HUDEP-2 (cell line): ENCODE data around the gene NOS3.
"Not testable (repeated sequence)": the region's sequence is repeated elsewhere in the genome, so short reads cannot be mapped to it uniquely, and the experiment has no call there.

Source experiments
- DNase-seq, 76 experiments: peaks; one replicate each; lab custom pipeline; 2025; ENCODE audit not compliant: unreplicated experiment in 76 of 76; lab: John Stamatoyannopoulos, UW

The NOS3 gene

DNA sequence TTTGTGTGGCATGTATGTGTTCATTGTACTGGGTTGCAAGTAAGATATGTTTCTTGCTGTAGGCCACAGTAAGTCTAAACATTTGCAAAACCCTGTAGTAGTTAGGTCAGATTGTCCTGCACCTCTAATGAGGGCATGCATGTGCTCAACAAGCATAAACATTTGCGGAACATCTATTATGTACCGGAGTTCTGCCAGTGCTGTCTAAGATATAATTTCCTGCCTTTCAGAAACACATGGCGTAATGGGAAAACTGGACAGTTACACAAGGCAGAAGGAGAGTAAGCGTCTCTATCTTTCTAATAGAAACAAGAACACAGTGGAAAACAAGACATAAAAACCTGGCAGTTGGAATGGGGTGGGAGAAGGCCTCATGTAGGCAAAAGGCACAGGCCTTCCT lies 40.2 kb downstream of the NOS3 start:
- DNase-seq, result no peak

DNA sequence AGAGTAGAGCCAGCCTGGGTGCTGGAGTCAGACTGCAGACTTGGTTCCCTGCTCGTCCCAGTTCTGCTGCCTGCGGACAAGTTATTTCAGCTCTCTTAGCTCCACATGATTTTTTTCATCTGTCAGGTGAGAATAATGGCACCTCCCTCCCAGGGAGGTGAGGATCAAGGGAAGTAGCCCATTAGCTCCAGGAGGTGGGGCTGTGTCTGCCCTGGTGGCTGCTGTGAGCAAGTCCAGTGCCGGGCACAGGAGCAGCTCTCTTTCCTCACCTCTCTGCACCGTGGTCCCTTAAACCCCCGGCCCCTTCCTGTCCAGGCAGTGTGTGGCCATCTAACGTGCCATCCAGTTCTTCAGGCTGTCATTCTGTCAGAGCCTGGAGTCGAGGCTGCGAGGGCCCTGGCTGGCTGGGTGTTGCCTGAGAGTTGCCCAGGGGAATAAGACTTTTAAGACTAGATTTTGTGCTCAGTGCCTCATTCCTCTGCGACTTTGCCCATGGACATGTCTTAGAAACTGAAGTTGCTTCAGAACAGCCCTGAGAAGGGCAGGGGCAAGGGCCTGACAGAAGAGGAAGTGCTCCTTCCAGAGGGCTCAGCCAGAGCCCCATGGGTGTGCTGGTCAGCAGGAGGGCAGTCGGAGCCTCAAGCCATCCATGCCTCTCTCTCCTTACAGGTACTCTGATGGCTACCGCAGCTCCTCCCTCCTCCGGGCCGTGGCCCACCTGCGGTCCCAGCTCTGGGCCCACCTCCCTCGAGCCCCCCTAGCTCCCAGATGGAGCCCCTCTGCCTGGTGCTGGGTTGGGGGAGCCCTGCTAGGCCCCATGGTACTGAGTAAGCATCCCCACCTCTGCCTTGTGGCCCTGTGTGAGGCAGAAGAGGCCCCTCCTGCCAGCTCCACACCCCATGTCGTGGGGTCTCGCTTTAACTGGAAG lies 42.4 kb downstream of the NOS3 start:
- no peak for DNase-seq

DNA sequence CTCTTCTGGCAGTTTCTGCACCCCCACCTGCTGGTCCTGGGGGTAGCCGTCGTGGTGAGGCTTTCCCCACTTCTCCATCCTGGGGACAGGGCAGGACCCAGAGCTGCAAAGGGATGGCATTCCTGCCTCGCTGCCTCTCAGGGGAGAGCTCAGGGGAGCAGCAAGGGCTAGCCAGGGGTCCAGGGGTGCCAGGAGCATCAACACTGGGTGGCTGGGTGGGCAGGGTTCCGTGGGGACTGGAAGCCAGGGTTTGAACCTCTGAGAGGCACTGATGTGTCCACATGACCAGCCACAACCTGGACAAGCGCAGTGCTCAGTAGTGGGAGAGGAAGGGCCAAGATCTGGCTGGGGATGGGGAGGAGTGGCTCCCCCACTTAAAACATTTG lies 43.0 kb downstream of the NOS3 start:
- DNase-seq, result no peak

DNA sequence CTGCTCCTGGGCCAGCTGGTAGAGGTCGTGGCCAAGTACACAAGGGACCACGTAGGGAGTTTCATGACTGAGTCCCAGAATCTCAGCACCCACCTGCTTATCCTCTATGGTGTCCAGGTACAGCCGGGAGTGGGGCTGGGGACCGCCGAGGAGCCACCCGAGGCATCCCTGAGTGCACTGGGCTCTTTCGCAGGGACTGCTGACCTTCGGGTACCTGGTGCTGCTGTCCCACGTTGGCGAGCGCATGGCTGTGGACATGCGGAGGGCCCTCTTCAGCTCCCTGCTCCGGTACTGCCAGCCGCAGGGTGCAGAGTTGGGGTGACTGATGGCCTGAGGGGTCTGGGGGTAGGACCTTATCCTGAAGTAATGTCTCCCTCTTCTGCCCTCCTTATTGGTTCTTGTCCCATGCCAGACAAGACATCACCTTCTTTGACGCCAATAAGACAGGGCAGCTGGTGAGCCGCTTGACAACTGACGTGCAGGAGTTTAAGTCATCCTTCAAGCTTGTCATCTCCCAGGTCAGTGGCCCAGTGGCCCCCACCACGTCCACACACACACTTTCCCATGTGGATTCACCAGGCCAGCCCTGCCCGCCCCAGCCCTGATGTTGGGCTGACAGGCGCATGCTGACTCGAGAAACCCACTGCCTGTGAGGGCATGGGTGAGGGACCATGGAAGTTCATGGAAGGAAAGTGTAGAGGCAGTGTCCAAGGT lies 43.7 kb downstream of the NOS3 start:
- no peak for DNase-seq

DNA sequence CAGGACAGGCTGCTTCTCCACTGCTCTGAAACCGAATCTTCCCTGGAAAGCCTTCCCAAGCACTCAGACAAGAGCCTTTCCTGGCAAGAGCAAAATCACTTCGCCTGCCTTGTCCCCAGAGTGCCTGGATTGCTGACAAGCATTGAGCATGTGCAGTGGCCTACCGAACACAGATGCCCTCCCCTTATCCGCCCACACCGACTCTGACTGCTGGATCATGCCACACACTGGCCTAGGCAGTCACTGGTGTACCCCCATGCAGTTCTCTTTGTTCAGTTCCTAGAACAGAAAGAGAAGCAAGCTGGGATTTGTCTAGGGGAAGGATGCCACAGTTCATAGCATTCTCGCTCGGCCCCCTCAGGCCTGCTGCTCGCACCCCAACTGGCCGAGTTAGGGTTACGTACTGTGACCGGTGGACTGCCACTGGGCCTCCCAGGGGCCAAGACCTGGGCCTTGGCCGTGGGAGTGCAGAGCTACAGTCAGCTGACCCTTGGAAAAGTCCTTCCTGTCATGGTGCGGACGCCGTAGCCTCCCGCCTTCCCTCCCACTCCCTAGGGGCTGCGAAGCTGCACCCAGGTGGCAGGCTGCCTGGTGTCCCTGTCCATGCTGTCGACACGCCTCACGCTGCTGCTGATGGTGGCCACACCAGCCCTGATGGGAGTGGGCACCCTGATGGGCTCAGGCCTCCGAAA lies 44.4 kb downstream of the NOS3 start:
- no peak for DNase-seq

DNA sequence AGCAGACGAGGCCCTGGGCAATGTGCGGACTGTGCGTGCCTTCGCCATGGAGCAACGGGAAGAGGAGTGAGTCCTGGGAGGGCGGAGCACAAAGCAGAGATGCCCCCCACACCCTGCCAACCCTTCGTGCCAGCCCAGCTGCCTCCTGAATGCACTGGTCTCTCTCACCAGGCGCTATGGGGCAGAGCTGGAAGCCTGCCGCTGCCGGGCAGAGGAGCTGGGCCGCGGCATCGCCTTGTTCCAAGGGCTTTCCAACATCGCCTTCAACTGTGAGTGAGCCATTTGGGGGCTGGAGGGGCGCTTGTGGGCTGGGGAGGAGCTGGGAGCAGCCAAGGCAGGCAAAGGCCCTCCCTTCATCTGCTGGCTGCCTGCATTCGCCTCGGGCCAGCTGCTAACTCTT lies 45.1 kb downstream of the NOS3 start:
- no peak for DNase-seq

DNA sequence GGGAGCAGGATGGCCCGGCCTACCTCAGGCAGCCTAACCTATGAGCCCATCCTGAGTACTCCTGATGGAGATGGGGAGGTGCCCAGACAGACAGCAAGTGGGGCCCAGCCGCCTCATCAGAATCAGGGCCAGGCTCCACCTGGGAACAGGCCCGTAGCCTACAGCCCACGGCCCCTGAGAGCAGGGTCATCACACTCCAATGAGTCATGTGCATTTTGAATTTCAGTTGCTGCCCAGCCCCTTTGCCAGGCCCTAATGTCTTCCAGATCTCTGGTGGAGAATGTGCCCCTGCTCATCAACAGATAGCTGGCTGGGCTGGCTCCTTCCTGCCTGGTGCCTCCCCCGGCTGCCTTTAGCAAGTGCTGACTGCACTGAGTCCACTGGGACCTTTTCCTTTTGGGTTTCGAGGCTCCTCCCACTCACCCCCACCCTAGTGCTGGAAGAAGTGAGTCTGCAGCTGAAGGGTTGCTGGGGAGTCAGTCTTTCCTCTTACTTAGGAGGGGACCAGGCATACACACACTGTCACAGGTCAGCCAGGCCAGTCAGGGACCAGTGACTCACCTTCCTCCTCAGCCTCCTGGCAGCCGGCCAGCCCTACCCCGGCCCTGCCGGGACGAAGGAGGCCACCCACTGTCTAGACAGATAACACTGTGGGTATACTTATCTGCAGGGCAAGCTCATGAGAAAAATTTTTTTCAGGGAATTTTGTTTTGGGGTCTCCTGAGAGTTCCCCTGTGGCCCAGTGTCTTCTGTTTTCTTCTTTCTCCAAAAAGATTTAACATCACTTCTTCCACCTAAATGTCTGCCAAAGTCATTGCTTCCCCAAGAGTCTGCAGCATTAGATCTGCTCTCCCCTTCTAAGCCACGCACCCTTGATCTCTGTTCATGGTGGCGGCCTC lies 48.4 kb downstream of the NOS3 start:
- DNase-seq, result peak in 75 of 76 experiments; percentile 64 to 99 (median 95)

DNA sequence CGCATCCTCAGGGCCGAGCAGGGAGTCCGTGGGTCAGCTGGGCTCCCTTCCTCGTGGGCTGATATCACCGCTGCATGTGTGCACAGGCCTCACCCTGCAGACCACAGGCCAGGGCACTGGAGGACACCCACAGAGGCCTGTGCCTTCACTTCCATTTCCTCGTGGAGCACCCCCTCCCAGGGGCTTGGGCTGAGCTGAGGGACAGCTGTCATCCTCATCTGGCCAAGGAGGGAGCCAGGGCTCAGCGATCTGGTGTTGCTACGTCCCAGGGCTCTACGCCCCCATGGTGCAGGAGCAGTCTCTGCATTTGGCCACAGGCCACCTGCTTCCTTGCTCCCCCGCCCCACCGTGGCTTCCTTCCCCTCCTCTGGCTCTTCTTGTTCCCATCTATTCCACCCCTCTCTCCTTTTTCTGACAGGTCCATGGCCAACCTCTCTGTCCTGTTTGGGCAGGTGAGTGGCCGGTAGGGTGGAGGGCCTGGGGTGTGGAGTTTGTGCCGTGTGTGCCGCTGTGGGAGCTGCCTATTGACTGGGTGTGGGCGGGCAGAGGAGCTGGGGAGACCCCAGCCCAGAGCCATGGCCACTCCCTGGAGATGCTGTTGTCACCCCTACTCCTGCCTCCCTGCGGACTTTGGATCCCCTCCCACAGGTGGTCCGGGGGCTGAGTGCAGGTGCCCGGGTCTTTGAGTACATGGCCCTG lies 49.2 kb downstream of the NOS3 start:
- DNase-seq, result peak in 13 of 76 experiments; percentile 25 to 69 (median 46)

DNA sequence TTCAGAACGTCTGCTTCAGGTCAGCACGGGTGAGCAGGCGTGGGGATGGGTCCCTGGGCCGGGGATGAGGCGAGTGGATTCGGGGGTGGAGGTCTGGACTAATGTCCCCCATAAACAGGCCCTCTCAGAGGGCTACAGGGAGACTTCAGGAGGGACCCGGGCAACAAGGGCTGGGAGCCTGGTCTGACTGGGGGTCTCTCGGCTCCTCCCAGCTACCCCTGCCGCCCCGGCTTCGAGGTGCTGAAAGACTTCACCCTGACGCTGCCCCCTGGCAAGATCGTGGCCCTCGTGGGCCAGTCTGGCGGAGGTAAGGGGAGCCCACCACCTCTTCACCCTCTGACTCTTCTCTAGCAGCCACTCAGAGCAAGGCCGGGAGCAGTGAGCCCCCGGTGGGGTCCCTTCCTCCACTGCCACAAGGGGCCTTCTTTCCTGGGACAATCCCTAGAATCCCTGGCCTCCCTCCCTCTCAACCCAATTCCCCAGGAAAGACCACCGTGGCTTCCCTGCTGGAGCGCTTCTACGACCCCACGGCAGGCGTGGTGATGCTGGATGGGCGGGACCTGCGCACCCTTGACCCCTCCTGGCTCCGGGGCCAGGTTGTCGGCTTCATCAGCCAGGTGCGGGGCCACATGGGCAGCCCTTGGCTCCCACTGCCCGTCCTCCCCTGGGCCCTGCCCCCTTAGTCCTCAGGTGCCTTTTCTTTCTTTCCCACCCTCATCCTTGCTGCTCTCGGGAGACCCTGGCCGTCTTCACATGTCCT lies 50.0 kb downstream of the NOS3 start:
- DNase-seq, result no peak

DNA sequence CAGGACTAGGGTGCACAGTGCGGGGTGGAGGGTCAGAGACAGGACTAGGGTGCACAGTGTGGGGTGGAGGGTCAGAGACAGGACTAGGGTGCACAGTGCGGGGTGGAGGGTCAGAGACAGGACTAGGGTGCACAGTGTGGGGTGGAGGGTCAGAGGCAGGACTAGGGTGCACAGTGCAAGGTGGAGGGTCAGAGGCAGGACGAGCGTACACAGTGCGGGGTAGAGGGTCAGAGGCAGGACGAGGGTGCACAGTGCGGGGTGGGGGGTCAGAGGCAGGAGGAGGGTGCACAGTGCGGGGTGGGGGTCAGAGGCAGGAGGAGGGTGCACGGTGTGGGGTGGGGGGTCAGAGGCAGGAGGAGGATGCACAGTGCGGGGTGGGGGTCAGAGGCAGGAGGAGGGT lies 52.6 kb downstream of the NOS3 start:
- not testable (repeated sequence) for DNase-seq

DNA sequence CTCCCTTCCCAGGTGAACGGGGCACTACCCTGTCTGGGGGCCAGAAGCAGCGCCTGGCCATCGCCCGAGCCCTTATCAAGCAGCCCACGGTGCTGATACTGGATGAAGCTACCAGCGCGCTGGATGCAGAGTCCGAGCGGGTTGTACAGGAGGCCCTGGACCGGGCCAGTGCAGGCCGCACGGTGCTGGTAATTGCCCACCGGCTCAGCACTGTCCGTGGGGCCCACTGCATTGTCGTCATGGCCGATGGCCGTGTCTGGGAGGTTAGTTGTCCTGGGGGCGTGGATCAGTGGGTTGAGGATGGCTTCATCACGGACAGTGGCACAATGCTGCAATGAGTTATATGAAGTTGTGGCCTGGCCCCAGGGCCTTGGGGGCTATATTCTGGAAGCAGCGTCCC lies 53.1 kb downstream of the NOS3 start:
- DNase-seq, result no peak

DNA sequence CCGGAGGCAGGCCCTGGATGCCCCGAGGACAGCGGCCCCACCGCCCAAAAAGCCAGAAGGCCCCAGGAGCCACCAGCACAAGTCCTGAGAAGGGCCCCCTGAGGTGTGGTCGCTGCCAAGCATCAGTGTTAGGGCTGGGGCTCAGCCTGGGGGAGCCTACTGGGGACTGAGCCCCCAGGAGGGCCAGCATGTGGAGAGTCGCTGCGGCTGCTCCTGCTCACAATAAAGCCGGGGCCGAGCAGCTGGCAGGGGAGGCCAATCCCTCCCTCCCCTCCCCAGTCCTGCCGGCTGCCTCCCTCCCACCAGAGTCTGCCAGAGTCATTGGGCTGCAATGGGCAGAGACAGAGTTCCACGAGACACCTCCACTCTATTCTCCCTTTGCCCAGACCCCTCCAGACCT lies 54.4 kb downstream of the NOS3 start:
- no peak for DNase-seq

DNA sequence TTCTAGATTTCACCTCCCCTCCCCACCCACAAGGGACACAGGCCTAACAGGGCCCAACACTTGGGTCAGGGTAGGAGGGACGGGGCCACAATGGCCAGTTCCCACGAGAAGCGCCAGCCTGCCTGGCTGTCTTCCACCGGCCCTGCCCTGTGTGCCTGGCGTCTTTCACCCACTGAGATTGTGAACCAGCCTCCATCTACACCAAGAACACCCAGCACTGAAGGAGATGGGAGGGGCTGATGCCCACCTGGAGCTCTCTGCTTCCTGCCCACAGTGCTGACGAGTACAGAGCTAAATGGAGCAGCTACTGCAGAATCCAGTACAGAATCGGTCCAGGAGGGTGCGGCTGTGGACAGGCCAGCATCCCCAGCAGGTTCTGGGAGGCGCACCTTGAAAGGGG lies 55.1 kb downstream of the NOS3 start:
- no peak for DNase-seq

DNA sequence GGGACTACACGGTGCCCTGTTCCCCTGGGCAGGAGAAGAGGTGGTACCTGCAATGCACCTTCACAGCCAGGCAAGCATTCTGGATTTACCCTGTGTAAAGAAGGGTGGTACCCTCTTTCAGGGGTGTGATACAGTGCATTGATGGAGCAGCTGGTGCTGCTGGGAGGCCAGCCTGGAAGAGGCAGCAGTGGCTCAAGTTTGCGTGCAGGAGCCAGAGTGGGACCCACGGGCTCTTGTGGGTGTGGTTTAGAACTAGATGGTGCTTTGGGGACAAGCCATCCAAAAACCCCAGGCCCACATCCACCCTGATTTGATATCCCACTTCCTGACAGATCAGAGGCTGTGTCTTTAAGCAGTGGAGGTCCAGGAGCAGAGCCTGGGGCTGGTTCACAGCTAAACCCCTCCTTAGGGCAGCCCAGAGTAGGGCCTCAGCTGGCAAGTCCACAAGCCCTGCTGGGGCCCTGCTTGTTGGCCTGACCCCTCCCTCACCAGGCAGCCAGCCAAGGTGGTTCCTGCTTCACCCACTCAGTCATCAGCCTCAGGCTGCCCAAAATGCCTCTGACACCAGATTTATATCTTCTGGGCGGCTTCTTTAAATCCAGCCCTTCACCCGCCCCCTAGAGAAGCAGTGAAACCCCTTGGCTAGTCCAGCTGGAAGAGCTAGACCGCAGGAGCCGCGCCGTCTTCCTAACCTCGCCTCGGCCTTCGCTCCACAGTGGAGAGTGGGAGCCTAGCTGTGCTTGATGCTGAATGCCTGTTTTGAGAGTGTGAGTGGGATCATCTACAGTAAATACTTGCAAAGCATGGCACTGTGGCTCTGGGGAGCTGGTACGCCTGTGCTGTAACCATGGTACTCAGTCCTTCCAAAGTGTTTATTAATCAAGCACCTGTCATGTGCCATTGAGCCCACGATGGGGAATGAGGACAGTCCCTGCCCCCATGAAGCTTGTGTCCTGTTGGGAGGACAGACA lies 56.1 kb downstream of the NOS3 start:
- peak in 72 of 76 experiments; percentile 12 to 91 (median 68) for DNase-seq

DNA sequence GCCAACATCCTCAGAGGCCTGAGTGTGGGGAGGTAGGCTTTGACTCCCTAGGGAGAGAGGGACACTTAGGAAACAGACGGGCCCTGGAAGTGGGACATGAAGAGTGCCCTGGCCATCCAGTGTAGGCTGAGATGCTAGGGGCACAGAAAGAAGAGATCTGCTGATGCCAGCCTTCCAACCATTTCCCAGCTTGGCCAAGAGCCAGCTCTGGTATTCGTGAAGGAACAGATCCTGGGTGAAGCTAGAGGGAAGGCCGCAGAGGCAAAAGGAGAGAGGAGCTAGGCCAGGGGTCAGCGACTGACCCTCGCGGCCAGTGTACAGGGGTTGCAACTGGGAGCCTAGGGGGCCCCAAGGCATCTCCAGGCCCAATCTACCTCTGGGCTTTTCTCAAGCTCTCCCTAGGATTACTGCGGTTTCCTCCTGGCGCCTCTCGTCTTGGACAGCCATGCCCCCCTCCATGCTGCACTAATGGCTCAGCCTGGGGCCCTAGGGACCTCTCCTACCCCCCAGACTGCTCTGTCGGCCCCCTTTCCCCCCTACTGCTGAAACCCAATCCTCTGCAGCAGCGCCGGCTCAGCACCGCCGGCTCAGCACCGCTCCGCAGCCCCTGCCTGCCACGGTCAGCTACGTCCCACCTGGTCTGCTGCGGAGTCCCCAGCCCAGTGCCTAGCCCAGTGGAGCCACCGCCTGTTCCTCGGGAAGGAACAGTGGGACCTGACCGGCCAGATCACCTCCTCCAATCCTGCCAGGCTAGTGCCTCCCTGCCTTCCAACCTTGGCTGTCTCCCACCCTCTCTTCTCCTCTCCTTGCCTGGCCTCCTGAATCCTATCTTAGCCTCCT lies 57.4 kb downstream of the NOS3 start, which contains the start of gene ASIC3:
TSS of gene ASIC3 (plus strand) at position 556 of the 840 bp plus-strand sequence. CDS start 355 bp downstream, outside the sequence.
- no peak for DNase-seq

DNA sequence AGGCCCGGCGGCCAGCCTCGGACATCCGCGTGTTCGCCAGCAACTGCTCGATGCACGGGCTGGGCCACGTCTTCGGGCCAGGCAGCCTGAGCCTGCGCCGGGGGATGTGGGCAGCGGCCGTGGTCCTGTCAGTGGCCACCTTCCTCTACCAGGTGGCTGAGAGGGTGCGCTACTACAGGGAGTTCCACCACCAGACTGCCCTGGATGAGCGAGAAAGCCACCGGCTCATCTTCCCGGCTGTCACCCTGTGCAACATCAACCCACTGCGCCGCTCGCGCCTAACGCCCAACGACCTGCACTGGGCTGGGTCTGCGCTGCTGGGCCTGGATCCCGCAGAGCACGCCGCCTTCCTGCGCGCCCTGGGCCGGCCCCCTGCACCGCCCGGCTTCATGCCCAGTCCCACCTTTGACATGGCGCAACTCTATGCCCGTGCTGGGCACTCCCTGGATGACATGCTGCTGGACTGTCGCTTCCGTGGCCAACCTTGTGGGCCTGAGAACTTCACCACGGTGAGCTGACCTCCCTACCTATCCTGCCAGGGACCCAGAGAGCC lies 58.2 kb downstream of the NOS3 start:
- DNase-seq, result no peak

DNA sequence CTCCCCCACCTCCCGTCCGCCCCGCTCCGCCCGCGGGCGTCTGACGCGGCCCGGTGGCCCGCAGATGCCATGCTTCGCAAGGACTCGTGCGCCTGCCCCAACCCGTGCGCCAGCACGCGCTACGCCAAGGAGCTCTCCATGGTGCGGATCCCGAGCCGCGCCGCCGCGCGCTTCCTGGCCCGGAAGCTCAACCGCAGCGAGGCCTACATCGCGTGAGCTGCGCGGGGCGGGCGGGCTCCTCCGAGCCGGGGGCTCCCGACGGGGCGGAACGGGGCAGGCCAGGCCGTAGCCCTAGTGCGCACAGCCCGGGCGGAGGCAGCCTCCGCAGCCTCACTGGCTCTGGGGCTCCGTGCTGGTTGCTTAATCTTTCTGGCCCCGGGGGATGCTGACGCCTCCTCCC lies 60.3 kb downstream of the NOS3 start:
- peak in 34 of 76 experiments; percentile 5 to 52 (median 30) for DNase-seq
